CD4-positive, alpha-beta T cell (primary cell): Measurements from ENCODE around the gene RSRP1. TPM values are rescaled to one million over a fixed set of nuclear protein-coding genes. Genes with fewer than 3 reads are reported as not detected.

ENCODE experiments used
- ATAC-seq: fragments of 200-7000 bp; cut with Tn5 transposase; one replicate; pipeline ENCODE4 v1.10.0; 2022; ENCODE audit warnings: mild to moderate bottlenecking; ENCODE audit not compliant: poor library complexity
- CTCF ChIA-PET: fragments of 350-600 bp; sonication (Branson Sonifier 250); formaldehyde crosslinking; loops from one replicate; lab custom pipeline; 2021; ENCODE audit warnings: antibody characterized with exemption, inconsistent platforms; lab: Charles Lee
- POLR2A ChIA-PET: fragments of 350-600 bp; sonication (Branson Sonifier 250); formaldehyde crosslinking; loops from one replicate; lab custom pipeline; 2021; ENCODE audit warnings: antibody characterized with exemption, inconsistent platforms; lab: Charles Lee
- DNase-seq, 14 experiments: peaks; one replicate each; pipeline ENCODE4 v3.0.0-alpha.2; 2013 to 2020; ENCODE audit warnings: mixed read lengths in 2 of 14
- H3K27ac ChIP-seq, 2 donors: one replicate each; pipeline versions ENCODE4 v1.5.1 to v1.7.0; 2013; ENCODE audit warnings: low read length in 2 of 2, low read depth in 1 of 2, mild to moderate bottlenecking in 1 of 2
- H3K27me3 ChIP-seq, 2 experiments: 1 replicate in 1 of 2; 2 replicates in 1 of 2; pipeline versions ENCODE4 v1.6.1 to v1.7.0; 2013; ENCODE audit warnings: low read length in 2 of 2, control low read depth in 1 of 2, mild to moderate bottlenecking in 1 of 2, moderate library complexity in 1 of 2; ENCODE audit not compliant: insufficient read depth in 2 of 2, control insufficient read depth in 1 of 2
- H3K36me3 ChIP-seq: one replicate; pipeline ENCODE4 v1.6.1; 2013; ENCODE audit warnings: low read length, control low read depth; ENCODE audit not compliant: insufficient read depth
- H3K4me1 ChIP-seq: one replicate; pipeline ENCODE4 v1.6.1; 2013; ENCODE audit warnings: low read length, control low read depth; ENCODE audit not compliant: insufficient read depth
- H3K4me3 ChIP-seq: one replicate; pipeline ENCODE4 v1.5.1; 2013; ENCODE audit warnings: mild to moderate bottlenecking, low read length, moderate library complexity
- H3K9me3 ChIP-seq, 2 experiments: 1 replicate in 1 of 2; 2 replicates in 1 of 2; pipeline versions ENCODE4 v1.6.1 to v1.7.0; 2013; ENCODE audit warnings: low read length in 2 of 2, mild to moderate bottlenecking in 2 of 2, control low read depth in 1 of 2, moderate library complexity in 1 of 2; ENCODE audit not compliant: control insufficient read depth in 1 of 2, insufficient read depth in 1 of 2
- H3K27ac Mint-ChIP-seq: one replicate; pipeline ENCODE4 v1.8.0; 2020; ENCODE audit warnings: mixed read lengths
- H3K27me3 Mint-ChIP-seq: one replicate; pipeline ENCODE4 v1.8.0; 2021; ENCODE audit warnings: mixed read lengths
- H3K36me3 Mint-ChIP-seq: one replicate; pipeline ENCODE4 v1.8.0; 2021; ENCODE audit warnings: low read depth, mixed read lengths
- H3K4me1 Mint-ChIP-seq: one replicate; pipeline ENCODE4 v1.8.0; 2021; ENCODE audit warnings: low read depth, mixed read lengths
- H3K4me3 Mint-ChIP-seq: one replicate; pipeline ENCODE4 v1.8.0; 2020; ENCODE audit warnings: mild to moderate bottlenecking, mixed read lengths
- H3K9me3 Mint-ChIP-seq: one replicate; pipeline ENCODE4 v1.8.0; 2020; ENCODE audit warnings: mixed read lengths
- intact Hi-C, 2 experiments: fragments of 100-400 bp; cut with DNase I in 1 of 2; cut with micrococcal nuclease in 1 of 2; formaldehyde crosslinking; loops; one replicate each; pipeline versions ENCODE4 v1.15.1 to v1.9.0; 2023 to 2025; cut with DNase I, micrococcal nuclease
- total RNA-seq, 174 experiments: library from RNA in 2 of 174; stranded (reverse) in 2 of 174; gene quantifications; one replicate each; pipeline ENCODE4 v1.2.3 and lab custom pipeline; 2021 to 2026
- TF ChIP-seq, protein P1 (sequence below): fragments of 200-600 bp; IDR thresholded peaks from one replicate; pipeline ENCODE4 v1.8.0; 2022; ENCODE audit warnings: antibody characterized with exemption, mild to moderate bottlenecking

RSRP1 gene
- total RNA-seq, 2 experiments from 2014 or later, result 395 to 428 TPM

DNA sequence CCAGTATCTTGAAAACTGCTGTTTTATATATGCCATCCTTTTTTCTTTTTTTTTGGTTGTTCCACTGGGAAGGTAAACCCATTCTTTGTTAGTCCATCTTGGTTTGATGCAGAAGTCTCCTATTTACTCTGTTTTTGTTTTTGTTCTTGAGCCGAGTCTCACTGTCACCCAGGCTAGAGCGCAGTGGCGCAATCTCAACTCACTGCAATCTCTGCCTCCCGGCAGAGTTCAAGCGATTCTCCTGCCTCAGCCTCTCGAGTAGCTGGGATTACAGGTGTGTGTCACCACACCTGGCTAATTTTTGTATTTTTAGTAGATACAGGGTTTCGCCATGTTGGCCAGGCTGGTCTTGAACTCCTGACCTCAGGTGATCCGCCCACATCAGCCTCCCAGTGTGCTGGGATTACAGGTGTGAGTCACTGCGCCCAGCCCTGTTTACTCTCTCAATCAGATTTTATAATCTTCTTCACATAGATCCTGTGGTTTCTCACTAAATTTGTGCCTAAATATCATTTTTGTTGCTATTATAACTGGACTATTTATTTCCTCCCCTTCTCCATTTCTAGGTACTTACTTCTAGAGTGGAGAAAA is 27.5 kb downstream of the RSRP1 start:
- Histone ChIP-seq H3K9me3 (no peaks in the 10 kb centered on the region), H3K27me3 (no peaks in the 10 kb centered on the region), H3K27ac (no peak overlapping the region), H3K4me3 (no peak overlapping the region), H3K4me1 (peaks cover 7% of the 10 kb centered on the region), H3K36me3 (peaks cover 41% of the 10 kb centered on the region)
- TF ChIP-seq, protein P1, sequence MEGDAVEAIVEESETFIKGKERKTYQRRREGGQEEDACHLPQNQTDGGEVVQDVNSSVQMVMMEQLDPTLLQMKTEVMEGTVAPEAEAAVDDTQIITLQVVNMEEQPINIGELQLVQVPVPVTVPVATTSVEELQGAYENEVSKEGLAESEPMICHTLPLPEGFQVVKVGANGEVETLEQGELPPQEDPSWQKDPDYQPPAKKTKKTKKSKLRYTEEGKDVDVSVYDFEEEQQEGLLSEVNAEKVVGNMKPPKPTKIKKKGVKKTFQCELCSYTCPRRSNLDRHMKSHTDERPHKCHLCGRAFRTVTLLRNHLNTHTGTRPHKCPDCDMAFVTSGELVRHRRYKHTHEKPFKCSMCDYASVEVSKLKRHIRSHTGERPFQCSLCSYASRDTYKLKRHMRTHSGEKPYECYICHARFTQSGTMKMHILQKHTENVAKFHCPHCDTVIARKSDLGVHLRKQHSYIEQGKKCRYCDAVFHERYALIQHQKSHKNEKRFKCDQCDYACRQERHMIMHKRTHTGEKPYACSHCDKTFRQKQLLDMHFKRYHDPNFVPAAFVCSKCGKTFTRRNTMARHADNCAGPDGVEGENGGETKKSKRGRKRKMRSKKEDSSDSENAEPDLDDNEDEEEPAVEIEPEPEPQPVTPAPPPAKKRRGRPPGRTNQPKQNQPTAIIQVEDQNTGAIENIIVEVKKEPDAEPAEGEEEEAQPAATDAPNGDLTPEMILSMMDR, result no peak
- ChIA-PET POLR2A (interaction anchor here (1.7 kb wide), 1 partner anchor 28 kb away, joined by 4 read pairs; the partner anchor contains the start of gene RSRP1), CTCF (no interaction called here)
- Mint-ChIP-seq H3K27me3 (no peaks in the 10 kb centered on the region), H3K36me3 (peaks cover 58% of the 10 kb centered on the region), H3K27ac (no peak overlapping the region), H3K4me3 (no peak overlapping the region), H3K9me3 (no peaks in the 10 kb centered on the region), H3K4me1 (no peaks in the 10 kb centered on the region)
- intact Hi-C loops, result no loop called here
- DNase-seq (no peak), ATAC-seq (no peak)

DNA sequence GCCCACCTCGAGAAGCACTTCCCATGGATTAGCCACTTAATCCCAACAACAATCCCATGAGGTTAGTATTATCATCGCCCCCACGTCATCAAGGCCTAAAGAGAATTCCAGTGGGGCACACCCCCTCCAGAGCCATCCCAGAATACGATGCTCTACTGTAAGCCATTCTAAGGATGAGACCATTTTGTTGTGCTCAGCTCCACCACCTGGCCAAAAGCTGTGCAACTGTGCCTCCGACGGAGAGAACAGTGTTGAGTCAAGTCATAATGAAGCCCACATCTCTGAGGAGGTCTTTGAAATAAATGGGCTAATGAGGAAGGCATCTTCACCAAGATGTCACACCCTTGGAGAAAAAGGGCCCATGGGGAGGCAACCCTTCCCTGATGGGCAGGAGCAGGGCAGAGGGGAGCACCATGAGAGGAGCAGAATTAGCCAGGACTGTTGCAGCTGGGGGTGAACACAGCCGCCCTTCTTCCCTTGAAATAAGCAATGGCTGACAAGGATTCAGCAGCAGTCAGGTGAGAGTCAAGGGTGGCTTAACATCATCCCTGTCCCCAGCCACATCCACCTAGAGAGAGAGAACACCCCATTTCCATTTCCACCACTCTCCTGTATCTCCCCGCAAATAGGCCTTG is 29.5 kb downstream of the RSRP1 start:
- H3K9me3 ChIP-seq, result no peaks in the 10 kb centered on the region
- no peak overlapping the region for H3K4me3 Mint-ChIP-seq
- no peaks in the 10 kb centered on the region for H3K4me1 Mint-ChIP-seq
- H3K36me3 ChIP-seq, result peaks cover 21% of the 10 kb centered on the region
- TF ChIP-seq, protein P1, result no peak
- H3K36me3 Mint-ChIP-seq, result peaks cover 41% of the 10 kb centered on the region
- H3K27ac ChIP-seq, result no peak overlapping the region
- intact Hi-C loops, result no loop called here
- H3K9me3 Mint-ChIP-seq, result no peaks in the 10 kb centered on the region
- peaks cover 7% of the 10 kb centered on the region for H3K4me1 ChIP-seq
- H3K4me3 ChIP-seq, result no peak overlapping the region
- no peaks in the 10 kb centered on the region for H3K27me3 ChIP-seq
- ChIA-PET CTCF (no interaction called here), POLR2A (no interaction called here)
- DNase-seq (no peak), ATAC-seq (no peak)
- H3K27me3 Mint-ChIP-seq, result no peaks in the 10 kb centered on the region
- H3K27ac Mint-ChIP-seq, result no peak overlapping the region

DNA sequence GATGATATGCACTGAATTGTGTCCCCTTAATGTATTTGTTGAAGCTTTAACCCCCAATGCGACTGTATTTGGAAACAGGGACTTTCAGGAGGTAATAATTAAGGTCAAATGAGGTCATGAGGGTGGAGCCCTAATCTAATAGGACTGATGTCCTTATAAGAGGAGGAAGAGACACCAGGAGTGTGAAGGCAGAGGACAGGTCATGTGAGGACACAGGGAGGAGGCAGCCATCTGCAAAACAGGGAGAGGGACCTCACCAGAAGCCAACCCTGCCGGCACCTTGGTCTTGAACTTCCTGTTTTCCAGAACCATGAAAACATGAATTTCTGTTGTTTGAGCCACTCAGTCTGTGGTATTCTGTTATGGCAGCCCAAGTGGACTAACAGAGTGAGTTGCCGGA is 30.2 kb downstream of the RSRP1 start:
- H3K4me3 ChIP-seq, result no peak overlapping the region
- Mint-ChIP-seq H3K27ac (no peak overlapping the region), H3K27me3 (no peaks in the 10 kb centered on the region), H3K4me3 (no peak overlapping the region), H3K4me1 (no peaks in the 10 kb centered on the region), H3K36me3 (peaks cover 34% of the 10 kb centered on the region), H3K9me3 (no peaks in the 10 kb centered on the region)
- ATAC-seq, result no peak
- H3K27me3 ChIP-seq, result no peaks in the 10 kb centered on the region
- no peaks in the 10 kb centered on the region for H3K9me3 ChIP-seq
- CTCF ChIA-PET, result no interaction called here
- peaks cover 14% of the 10 kb centered on the region for H3K36me3 ChIP-seq
- no peak for DNase-seq
- intact Hi-C loops, result no loop called here
- TF ChIP-seq, protein P1, result no peak
- H3K4me1 ChIP-seq, result peaks cover 7% of the 10 kb centered on the region
- no peak overlapping the region for H3K27ac ChIP-seq
- POLR2A ChIA-PET, result no interaction called here
